H4 (cell line): Measurements from ENCODE around the gene GDF3. TPM values are rescaled to one million over a fixed set of nuclear protein-coding genes. Genes with fewer than 3 reads are reported as not detected.
A peak's percentile ranks its signal among the peaks of the same experiment; 100 is the strongest.
"Not testable (repeated sequence)": the region's sequence is repeated elsewhere in the genome, so short reads cannot be mapped to it uniquely, and the experiment has no call there.

ENCODE experiments used
- DNase-seq: peaks from one replicate; pipeline ENCODE4 v3.0.0-alpha.2; 2015; ENCODE audit warnings: low spot score
- total RNA-seq: library from RNA; depleted of rRNA; stranded (reverse); fragments of >200 nt; shearing (Covaris generic); gene quantifications from 2 replicates; pipeline ENCODE4 v1.2.3, GENCODE V29; 2014; rRNA removed

GDF3 gene
- total RNA-seq, 1 experiment from 2014 or later = not detected

DNA sequence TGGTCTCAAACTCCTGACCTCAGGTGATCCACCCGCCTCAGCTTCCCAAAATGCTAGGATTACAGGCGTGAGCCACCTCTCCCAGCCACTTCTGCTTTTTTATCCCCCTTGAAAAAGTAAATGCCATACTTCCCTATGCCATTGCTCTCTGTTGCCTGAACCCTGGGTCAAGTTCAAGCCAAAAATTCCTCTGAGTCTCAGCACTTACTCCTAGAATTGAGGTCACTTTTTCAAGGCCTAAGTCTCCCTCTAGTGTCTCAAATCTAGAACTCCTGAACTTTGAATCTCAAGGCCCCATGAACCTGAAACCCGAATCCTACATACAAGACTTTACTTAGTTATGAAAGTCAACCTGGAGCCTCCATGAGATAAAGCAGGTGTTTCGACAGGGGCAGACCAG, 28.4 kb downstream of the GDF3 start:
- DNase-seq = peak; percentile 29

DNA sequence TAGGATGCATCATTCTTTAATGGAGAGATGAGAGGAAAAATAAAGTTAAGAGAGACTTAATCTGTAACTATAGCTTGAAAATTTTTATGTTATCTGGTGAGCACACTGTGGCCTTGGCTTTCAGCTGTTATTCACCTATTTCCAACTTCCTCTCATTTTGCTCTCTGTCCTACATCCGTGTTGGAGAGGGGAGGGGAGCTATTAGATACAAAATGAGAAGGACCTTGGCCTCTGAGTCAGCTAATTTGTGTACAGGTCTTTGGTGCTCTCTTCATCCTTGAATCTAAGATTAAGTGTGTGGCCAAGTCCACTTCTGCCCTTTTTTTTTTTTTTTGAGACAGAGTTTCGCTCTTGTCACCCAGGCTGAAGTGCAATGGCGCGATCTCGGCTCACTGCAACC, 29.0 kb downstream of the GDF3 start:
- DNase-seq = no peak

- no peak for DNase-seq
Measured at GRCh38 chr12:7661741-7662140, 33.8 kb downstream of the GDF3 start.

GRCh38 chr12:7656121-7656520, 39.5 kb downstream of the GDF3 start:
- no peak for DNase-seq

DNA sequence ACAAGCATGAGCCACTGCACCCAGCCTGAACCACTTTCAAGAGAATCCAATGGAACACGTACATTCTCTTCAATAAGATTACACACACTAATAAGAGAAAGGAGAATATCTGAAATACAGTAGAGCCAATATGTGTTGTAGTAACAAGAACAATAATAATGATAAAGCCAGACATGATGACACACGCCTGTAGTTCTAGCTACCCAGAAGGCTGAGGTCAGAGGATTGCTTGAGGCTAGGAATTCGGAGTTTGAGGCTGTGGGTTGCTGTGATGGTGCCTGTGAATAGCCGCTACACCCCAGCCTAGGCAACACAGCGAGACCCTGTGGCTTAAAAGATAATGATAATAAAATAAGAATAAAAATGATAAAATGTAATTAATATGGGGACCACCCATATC, 45.5 kb downstream of the GDF3 start:
- DNase-seq = no peak

GRCh38 chr12:7647071-7647470, 48.5 kb downstream of the GDF3 start:
- no peak for DNase-seq

GRCh38 chr12:7646178-7646475, 49.4 kb downstream of the GDF3 start:
- no peak for DNase-seq

DNA sequence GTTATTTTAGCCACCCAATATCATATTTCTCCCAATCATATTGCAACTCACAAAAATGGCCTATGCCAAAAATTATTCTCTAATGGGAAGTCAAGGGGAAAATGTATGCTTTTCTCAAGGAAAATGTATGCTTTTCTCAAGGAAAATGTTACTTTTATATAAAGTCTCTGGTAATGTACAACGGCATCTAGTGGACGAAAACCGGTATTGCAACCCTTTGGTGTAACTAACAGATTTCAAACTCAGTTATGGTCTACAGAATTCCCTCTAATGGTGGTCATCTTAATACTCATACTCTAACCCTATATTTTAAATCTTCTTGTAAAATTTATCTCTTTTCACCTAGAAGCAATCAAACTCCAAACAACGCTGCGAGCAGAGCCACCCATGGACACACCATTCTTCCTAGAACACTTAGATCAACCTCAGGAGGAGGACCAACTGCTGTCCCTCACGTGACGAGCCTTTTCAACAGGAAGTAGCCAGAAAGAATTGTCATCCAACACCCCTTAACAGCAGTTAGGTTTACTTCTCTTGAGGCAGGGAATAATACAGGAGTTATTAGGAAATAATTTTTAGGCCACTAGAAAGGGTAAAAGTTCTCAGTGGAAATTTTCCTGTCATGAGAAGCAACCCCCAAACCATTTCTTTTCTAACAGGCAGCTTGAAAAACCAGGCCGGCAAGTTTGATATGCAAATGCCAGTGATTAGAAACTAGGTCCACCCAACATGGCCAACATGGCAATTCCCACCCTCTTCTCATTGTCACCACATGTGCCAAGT, 50.0 kb downstream of the GDF3 start:
- DNase-seq = peak; percentile 34

DNA sequence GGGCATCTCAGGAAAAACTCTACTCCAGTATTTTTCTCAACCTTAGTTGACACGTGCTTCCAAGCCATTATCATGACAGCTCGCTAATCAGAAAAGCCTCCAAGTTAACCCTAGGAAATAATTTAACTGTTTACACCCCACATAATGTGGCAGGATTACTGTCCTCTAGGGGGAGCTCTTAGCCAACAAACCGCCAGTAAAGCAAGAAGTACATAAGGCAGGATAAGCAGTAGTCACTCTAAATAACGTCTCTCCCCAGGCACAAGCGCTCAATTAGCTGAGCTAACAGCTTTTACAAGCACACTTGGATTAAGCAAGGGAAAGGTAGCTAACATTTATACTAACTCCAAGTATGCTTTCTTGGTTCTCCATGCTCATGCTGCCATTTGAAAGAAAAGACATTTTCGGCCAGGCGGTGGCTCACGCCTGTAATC, 52.7 kb downstream of the GDF3 start:
- DNase-seq = no peak

DNA sequence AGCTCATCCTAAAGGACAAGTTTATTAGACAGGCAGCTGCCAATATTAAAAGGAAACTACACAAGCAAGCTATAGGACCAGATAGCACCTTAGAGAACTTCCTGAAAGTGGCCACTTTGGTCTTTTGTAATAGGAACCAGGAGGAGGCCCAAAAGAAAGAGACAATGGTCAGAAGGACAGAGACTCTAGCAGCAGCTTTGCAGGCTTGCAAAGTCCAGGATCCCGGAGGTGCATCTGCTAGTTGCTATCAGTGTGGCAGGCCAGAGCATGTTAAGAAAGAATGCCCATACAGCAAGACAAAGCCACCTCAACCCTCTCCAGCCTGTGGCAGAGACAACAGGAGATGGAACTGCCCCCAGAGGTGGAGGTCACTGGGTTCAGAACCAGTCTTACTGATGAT, 53.3 kb downstream of the GDF3 start:
- DNase-seq = no peak

- not testable (repeated sequence) for DNase-seq
Measured at GRCh38 chr12:7640123-7640995, 55.2 kb downstream of the GDF3 start.

Other genes with a start within 250 kb of the GDF3 start
- gene CD163, start 192.0 kb downstream of the GDF3 start, total RNA-seq = not detected in 2 replicates
- not detected in 2 replicates for gene APOBEC1, start 29.9 kb downstream of the GDF3 start, total RNA-seq
- not detected in 2 replicates for gene DPPA3, start 15.7 kb upstream of the GDF3 start, total RNA-seq
- not detected in 2 replicates for gene CLEC4C, start 51.6 kb upstream of the GDF3 start, total RNA-seq
- gene NANOGNB, start 69.4 kb upstream of the GDF3 start, total RNA-seq = not detected in 2 replicates
- gene NANOG, start 93.6 kb upstream of the GDF3 start, total RNA-seq = not detected in 2 replicates
- 0.25 TPM in 2 replicates for gene SLC2A14, start 177.1 kb upstream of the GDF3 start, total RNA-seq
- gene SLC2A3, start 240.4 kb upstream of the GDF3 start, total RNA-seq = 42.8 and 51.9 TPM in 2 replicates